Measurements from ENCODE around the gene TRIM17. TPM values are rescaled to one million over a fixed set of nuclear protein-coding genes. Genes with fewer than 3 reads are reported as not detected.

Gene TRIM17
- polyA plus RNA-seq, 1 donor from 2014 or later, result 0.14 TPM

GRCh38 chr1:228398741-228399461 lies 17.8 kb downstream of the TRIM17 start:
- no peak overlapping the region for H3K4me2 ChIP-seq (ENCODE audit: low read length)
- H4K20me1 ChIP-seq (ENCODE audit: insufficient read depth), result no peaks in the 10 kb centered on the region
- H2AFZ ChIP-seq (ENCODE audit: low read depth, low read length), result no peak overlapping the region
- no peak overlapping the region for H3K4me3 ChIP-seq (ENCODE audit: low read length)
- H3K27me3 ChIP-seq (ENCODE audit: insufficient read depth, low read depth, low read length), result no peaks in the 10 kb centered on the region
- TF ChIP-seq RAD21 (conservative IDR thresholded peaks at IDR 0.05), result no peak
- no peak for TF ChIP-seq SMC3 (conservative IDR thresholded peaks at IDR 0.05; ENCODE audit: poor library complexity)
- TF ChIP-seq CTCF (IDR thresholded peaks at IDR 0.05; ENCODE audit: poor library complexity, severe bottlenecking), result no peak
- TF ChIP-seq TAF1 (IDR thresholded peaks at IDR 0.05; ENCODE audit: low read depth), result no peak
- TF ChIP-seq EZH2 (IDR thresholded peaks at IDR 0.05; ENCODE audit: borderline replicate concordance, insufficient read depth, low read length, poor library complexity, severe bottlenecking), result no peak
- TF ChIP-seq MXI1 (conservative IDR thresholded peaks at IDR 0.05; ENCODE audit: poor library complexity, severe bottlenecking), result no peak
- TF ChIP-seq EP300 (conservative IDR thresholded peaks at IDR 0.05; ENCODE audit: poor library complexity, severe bottlenecking), result no peak
- TF ChIP-seq, protein P1, sequence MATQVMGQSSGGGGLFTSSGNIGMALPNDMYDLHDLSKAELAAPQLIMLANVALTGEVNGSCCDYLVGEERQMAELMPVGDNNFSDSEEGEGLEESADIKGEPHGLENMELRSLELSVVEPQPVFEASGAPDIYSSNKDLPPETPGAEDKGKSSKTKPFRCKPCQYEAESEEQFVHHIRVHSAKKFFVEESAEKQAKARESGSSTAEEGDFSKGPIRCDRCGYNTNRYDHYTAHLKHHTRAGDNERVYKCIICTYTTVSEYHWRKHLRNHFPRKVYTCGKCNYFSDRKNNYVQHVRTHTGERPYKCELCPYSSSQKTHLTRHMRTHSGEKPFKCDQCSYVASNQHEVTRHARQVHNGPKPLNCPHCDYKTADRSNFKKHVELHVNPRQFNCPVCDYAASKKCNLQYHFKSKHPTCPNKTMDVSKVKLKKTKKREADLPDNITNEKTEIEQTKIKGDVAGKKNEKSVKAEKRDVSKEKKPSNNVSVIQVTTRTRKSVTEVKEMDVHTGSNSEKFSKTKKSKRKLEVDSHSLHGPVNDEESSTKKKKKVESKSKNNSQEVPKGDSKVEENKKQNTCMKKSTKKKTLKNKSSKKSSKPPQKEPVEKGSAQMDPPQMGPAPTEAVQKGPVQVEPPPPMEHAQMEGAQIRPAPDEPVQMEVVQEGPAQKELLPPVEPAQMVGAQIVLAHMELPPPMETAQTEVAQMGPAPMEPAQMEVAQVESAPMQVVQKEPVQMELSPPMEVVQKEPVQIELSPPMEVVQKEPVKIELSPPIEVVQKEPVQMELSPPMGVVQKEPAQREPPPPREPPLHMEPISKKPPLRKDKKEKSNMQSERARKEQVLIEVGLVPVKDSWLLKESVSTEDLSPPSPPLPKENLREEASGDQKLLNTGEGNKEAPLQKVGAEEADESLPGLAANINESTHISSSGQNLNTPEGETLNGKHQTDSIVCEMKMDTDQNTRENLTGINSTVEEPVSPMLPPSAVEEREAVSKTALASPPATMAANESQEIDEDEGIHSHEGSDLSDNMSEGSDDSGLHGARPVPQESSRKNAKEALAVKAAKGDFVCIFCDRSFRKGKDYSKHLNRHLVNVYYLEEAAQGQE (IDR thresholded peaks at IDR 0.05; ENCODE audit: borderline replicate concordance), result no peak
- H3K79me2 ChIP-seq (replicated peaks; ENCODE audit: insufficient read depth, low read length), result peaks cover 1% of the 10 kb centered on the region
- H3K36me3 ChIP-seq (ENCODE audit: insufficient read depth, low read length), result no peaks in the 10 kb centered on the region
- H3K9me2 ChIP-seq (ENCODE audit: insufficient read depth, low read length), result no peaks in the 10 kb centered on the region
- H3K27ac ChIP-seq (ENCODE audit: low read length), result no peak overlapping the region
- H3K9me3 ChIP-seq (ENCODE audit: low read length), result no peaks in the 10 kb centered on the region
- no peaks in the 10 kb centered on the region for H3F3A ChIP-seq (ENCODE audit: insufficient read depth, low read length, poor library complexity, severe bottlenecking)
- H3K9ac ChIP-seq (ENCODE audit: low read length), result no peak overlapping the region

GRCh38 chr1:228397966-228398365 lies 18.7 kb downstream of the TRIM17 start:
- H4K20me1 ChIP-seq (ENCODE audit: insufficient read depth), result no peaks in the 10 kb centered on the region
- TF ChIP-seq SMC3 (conservative IDR thresholded peaks at IDR 0.05; ENCODE audit: poor library complexity) (no peak), RAD21 (conservative IDR thresholded peaks at IDR 0.05) (no peak), EP300 (conservative IDR thresholded peaks at IDR 0.05; ENCODE audit: poor library complexity, severe bottlenecking) (no peak), CTCF (IDR thresholded peaks at IDR 0.05; ENCODE audit: poor library complexity, severe bottlenecking) (no peak), MXI1 (conservative IDR thresholded peaks at IDR 0.05; ENCODE audit: poor library complexity, severe bottlenecking) (no peak), TAF1 (IDR thresholded peaks at IDR 0.05; ENCODE audit: low read depth) (no peak), POLR2AphosphoS5 (IDR thresholded peaks at IDR 0.05) (no peak), EZH2 (IDR thresholded peaks at IDR 0.05; ENCODE audit: borderline replicate concordance, insufficient read depth, low read length, poor library complexity, severe bottlenecking) (no peak)
- no peaks in the 10 kb centered on the region for H3K9me3 ChIP-seq (ENCODE audit: low read length)
- no peak overlapping the region for H2AFZ ChIP-seq (ENCODE audit: low read depth, low read length)
- no peaks in the 10 kb centered on the region for H3F3A ChIP-seq (ENCODE audit: insufficient read depth, low read length, poor library complexity, severe bottlenecking)
- H3K36me3 ChIP-seq (ENCODE audit: insufficient read depth, low read length), result no peaks in the 10 kb centered on the region
- no peak overlapping the region for H3K9ac ChIP-seq (ENCODE audit: low read length)
- no peak overlapping the region for H3K4me3 ChIP-seq (ENCODE audit: low read length)
- H3K27ac ChIP-seq (ENCODE audit: low read length), result no peak overlapping the region
- H3K9me2 ChIP-seq (ENCODE audit: insufficient read depth, low read length), result no peaks in the 10 kb centered on the region
- no peak overlapping the region for H3K4me2 ChIP-seq (ENCODE audit: low read length)
- no peaks in the 10 kb centered on the region for H3K27me3 ChIP-seq (ENCODE audit: insufficient read depth, low read depth, low read length)
- no peaks in the 10 kb centered on the region for H3K79me2 ChIP-seq (replicated peaks; ENCODE audit: insufficient read depth, low read length)
